ENCODE results near the gene TCIRG1.

Gene TCIRG1

DNA sequence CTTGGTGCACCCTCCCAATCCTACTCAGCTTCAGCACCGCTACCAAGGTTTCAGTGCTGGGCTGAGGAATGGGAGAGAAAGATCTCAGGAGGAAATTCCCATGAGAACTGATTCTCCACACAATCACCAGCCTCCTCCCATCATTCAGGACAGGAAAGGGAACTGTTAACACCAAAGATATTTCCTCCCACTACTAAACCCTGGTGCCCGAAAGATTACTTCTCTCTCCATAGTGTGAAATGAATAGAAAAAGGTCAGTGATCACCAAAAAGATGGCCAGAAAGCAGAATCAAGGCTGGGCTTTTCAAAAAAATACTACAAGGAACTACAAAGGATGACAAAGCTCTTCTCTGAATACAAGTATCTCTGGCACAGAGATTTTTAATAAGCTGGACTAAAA, 26.1 kb downstream of the TCIRG1 start:
- Histone ChIP-seq H3K79me1 (replicated peaks; ENCODE audit: low read length, poor library complexity, severe bottlenecking) (peaks cover 1% of the 10 kb centered on the region), H2BK15ac (ENCODE audit: low read depth, poor library complexity, severe bottlenecking) (no peak overlapping the region), H4K8ac (ENCODE audit: low read length) (no peak overlapping the region), H3K4me3 (ENCODE audit: insufficient read depth in 1 of 2, low read depth in 1 of 2, low read length in 2 of 2) (no peak overlapping the region), H3K27me3 (ENCODE audit: control insufficient read depth in 1 of 2, insufficient read depth in 1 of 2, low read length in 2 of 2) (no peaks in the 10 kb centered on the region), H2BK5ac (ENCODE audit: low read depth, low read length, poor library complexity, severe bottlenecking) (no peak overlapping the region), H3K36me3 (ENCODE audit: control insufficient read depth in 1 of 2, insufficient read depth in 2 of 2, low read depth in 1 of 2, low read length in 2 of 2) (peaks cover 43 to 91% of the 10 kb centered on the region in 2 experiments), H3K4me2 (ENCODE audit: low read length, poor library complexity, severe bottlenecking) (no peak overlapping the region), H3K18ac (ENCODE audit: low read depth in 1 of 2, low read length in 2 of 2) (no peak overlapping the region), H3K9ac (ENCODE audit: low read length) (no peak overlapping the region), H3K27ac (ENCODE audit: low read length, poor library complexity, severe bottlenecking) (no peak overlapping the region), H2AK5ac (ENCODE audit: low read length, severe bottlenecking) (no peak overlapping the region), H3K23ac (ENCODE audit: low read length in 2 of 2) (no peak overlapping the region), H3K14ac (ENCODE audit: low read length in 2 of 2) (no peak overlapping the region), H2AFZ (ENCODE audit: low read depth, low read length) (no peak overlapping the region), H3K4ac (ENCODE audit: low read depth in 1 of 2, low read length in 2 of 2) (no peak overlapping the region), H3K4me1 (ENCODE audit: control insufficient read depth, insufficient read depth, low read depth, low read length) (peaks cover 8% of the 10 kb centered on the region), H2BK12ac (ENCODE audit: low read length in 2 of 2) (no peak overlapping the region), H2BK120ac (ENCODE audit: low read depth, low read length) (no peak overlapping the region), H4K91ac (ENCODE audit: low read length) (no peak overlapping the region), H3K9me3 (ENCODE audit: control insufficient read depth, low read length) (no peaks in the 10 kb centered on the region)
- DNase-seq = no peak
- WGBS = no CpG with 5 or more reads among the region's 2 CpGs

DNA sequence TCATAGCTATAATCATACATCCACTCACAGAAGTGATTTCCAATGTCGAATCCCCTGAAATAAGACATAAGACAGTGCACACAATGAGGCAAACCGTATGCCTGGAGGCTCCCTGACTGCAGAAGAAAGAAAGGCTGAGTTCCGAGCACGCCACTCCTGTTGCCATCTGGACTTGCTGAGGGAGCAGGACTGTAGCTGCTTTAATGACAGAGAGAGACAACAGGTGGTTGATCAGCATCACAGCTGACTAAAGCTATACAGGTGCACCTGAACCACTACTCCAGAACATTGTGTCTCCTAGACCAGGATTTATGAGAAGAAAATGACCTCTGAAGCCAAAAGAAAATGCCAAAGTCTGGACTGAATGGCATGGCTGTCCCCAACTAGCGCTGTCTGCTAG, 27.0 kb downstream of the TCIRG1 start:
- H2BK15ac ChIP-seq (ENCODE audit: low read depth, poor library complexity, severe bottlenecking) = no peak overlapping the region
- H3K4me1 ChIP-seq (ENCODE audit: control insufficient read depth, insufficient read depth, low read depth, low read length) = peaks cover 8% of the 10 kb centered on the region
- no peak overlapping the region for H3K4ac ChIP-seq (ENCODE audit: low read depth in 1 of 2, low read length in 2 of 2)
- WGBS = 96% methylated on average over 5 of the region's 5 CpGs
- H3K23ac ChIP-seq (ENCODE audit: low read length in 2 of 2) = no peak overlapping the region
- no peaks in the 10 kb centered on the region for H3K27me3 ChIP-seq (ENCODE audit: control insufficient read depth in 1 of 2, insufficient read depth in 1 of 2, low read length in 2 of 2)
- H3K4me3 ChIP-seq (ENCODE audit: insufficient read depth in 1 of 2, low read depth in 1 of 2, low read length in 2 of 2) = no peak overlapping the region
- no peak overlapping the region for H3K27ac ChIP-seq (ENCODE audit: low read length, poor library complexity, severe bottlenecking)
- no peak overlapping the region for H3K14ac ChIP-seq (ENCODE audit: low read length in 2 of 2)
- no peak overlapping the region for H2BK12ac ChIP-seq (ENCODE audit: low read length in 2 of 2)
- no peaks in the 10 kb centered on the region for H3K9me3 ChIP-seq (ENCODE audit: control insufficient read depth, low read length)
- H4K8ac ChIP-seq (ENCODE audit: low read length) = no peak overlapping the region
- no peak overlapping the region for H3K9ac ChIP-seq (ENCODE audit: low read length)
- no peak overlapping the region for H2BK120ac ChIP-seq (ENCODE audit: low read depth, low read length)
- H3K79me1 ChIP-seq (replicated peaks; ENCODE audit: low read length, poor library complexity, severe bottlenecking) = peaks cover 1% of the 10 kb centered on the region
- DNase-seq = no peak
- peaks cover 43 to 95% of the 10 kb centered on the region in 2 experiments for H3K36me3 ChIP-seq (ENCODE audit: control insufficient read depth in 1 of 2, insufficient read depth in 2 of 2, low read depth in 1 of 2, low read length in 2 of 2)
- H2AK5ac ChIP-seq (ENCODE audit: low read length, severe bottlenecking) = no peak overlapping the region
- no peak overlapping the region for H2AFZ ChIP-seq (ENCODE audit: low read depth, low read length)
- no peak overlapping the region for H4K91ac ChIP-seq (ENCODE audit: low read length)
- H3K18ac ChIP-seq (ENCODE audit: low read depth in 1 of 2, low read length in 2 of 2) = no peak overlapping the region
- H3K4me2 ChIP-seq (ENCODE audit: low read length, poor library complexity, severe bottlenecking) = no peak overlapping the region
- no peak overlapping the region for H2BK5ac ChIP-seq (ENCODE audit: low read depth, low read length, poor library complexity, severe bottlenecking)

DNA sequence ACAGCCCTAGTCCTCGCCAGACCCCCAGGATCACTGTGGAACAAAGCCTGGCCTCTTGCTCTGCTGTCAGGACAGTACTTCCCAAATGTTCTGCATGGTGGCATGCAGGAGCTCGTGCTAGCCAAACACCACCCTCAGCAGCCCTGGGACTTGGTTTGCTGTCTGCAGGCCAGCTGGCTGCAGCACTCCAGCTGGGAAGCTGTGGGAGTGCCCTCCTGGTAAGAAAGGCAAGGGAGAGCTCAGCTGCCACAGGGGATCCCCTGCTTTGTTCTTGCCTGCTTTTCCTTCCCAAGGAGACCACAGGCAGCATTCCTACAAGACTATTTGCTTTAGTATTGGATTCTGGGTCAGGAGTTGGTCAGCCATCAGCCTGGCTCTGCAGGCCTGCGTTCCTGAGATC, 27.9 kb downstream of the TCIRG1 start:
- Histone ChIP-seq H2AK5ac (ENCODE audit: low read length, severe bottlenecking) (no peak overlapping the region), H4K8ac (ENCODE audit: low read length) (no peak overlapping the region), H3K4ac (ENCODE audit: low read depth in 1 of 2, low read length in 2 of 2) (no peak overlapping the region), H2AFZ (ENCODE audit: low read depth, low read length) (no peak overlapping the region), H4K91ac (ENCODE audit: low read length) (no peak overlapping the region), H2BK15ac (ENCODE audit: low read depth, poor library complexity, severe bottlenecking) (no peak overlapping the region), H3K79me1 (replicated peaks; ENCODE audit: low read length, poor library complexity, severe bottlenecking) (peaks cover 6% of the 10 kb centered on the region), H3K18ac (ENCODE audit: low read depth in 1 of 2, low read length in 2 of 2) (no peak overlapping the region), H3K4me1 (ENCODE audit: control insufficient read depth, insufficient read depth, low read depth, low read length) (peaks cover 8% of the 10 kb centered on the region), H3K36me3 (ENCODE audit: control insufficient read depth in 1 of 2, insufficient read depth in 2 of 2, low read depth in 1 of 2, low read length in 2 of 2) (peaks cover 46 to 96% of the 10 kb centered on the region in 2 experiments), H3K27me3 (ENCODE audit: control insufficient read depth in 1 of 2, insufficient read depth in 1 of 2, low read length in 2 of 2) (no peaks in the 10 kb centered on the region), H3K4me2 (ENCODE audit: low read length, poor library complexity, severe bottlenecking) (no peak overlapping the region), H3K14ac (ENCODE audit: low read length in 2 of 2) (no peak overlapping the region), H3K9ac (ENCODE audit: low read length) (no peak overlapping the region), H3K27ac (ENCODE audit: low read length, poor library complexity, severe bottlenecking) (peak overlapping the region; percentile 39), H3K9me3 (ENCODE audit: control insufficient read depth, low read length) (no peaks in the 10 kb centered on the region), H2BK5ac (ENCODE audit: low read depth, low read length, poor library complexity, severe bottlenecking) (no peak overlapping the region), H2BK120ac (ENCODE audit: low read depth, low read length) (no peak overlapping the region), H3K4me3 (ENCODE audit: insufficient read depth in 1 of 2, low read depth in 1 of 2, low read length in 2 of 2) (no peak overlapping the region), H3K23ac (ENCODE audit: low read length in 2 of 2) (no peak overlapping the region), H2BK12ac (ENCODE audit: low read length in 2 of 2) (no peak overlapping the region)
- WGBS = 95% methylated on average over 3 of the region's 3 CpGs
- DNase-seq = no peak

DNA sequence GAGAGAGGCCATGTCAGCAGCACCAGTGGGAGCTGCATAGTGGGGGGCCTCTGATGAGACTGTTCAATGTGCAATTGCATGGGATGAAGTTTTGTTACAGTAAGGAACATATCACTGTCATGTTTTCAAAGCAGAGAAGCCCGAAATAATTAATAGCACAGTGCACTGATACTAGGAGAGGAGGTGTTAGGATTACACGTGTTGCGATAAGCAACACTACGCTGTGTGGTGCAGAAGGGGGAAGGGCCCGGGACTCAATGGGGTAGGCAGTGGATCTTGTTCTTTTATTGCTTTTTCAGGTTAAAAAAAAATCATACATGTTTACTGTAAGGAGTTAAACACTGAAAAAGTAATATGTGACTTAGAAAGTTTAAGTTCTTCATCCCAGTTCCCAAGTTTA, 29.2 kb downstream of the TCIRG1 start:
- DNase-seq = no peak
- Histone ChIP-seq H3K9me3 (ENCODE audit: control insufficient read depth, low read length) (no peaks in the 10 kb centered on the region), H3K14ac (ENCODE audit: low read length in 2 of 2) (no peak overlapping the region), H4K91ac (ENCODE audit: low read length) (no peak overlapping the region), H2BK15ac (ENCODE audit: low read depth, poor library complexity, severe bottlenecking) (no peak overlapping the region), H3K4ac (ENCODE audit: low read depth in 1 of 2, low read length in 2 of 2) (no peak overlapping the region), H2BK5ac (ENCODE audit: low read depth, low read length, poor library complexity, severe bottlenecking) (no peak overlapping the region), H4K8ac (ENCODE audit: low read length) (no peak overlapping the region), H2BK12ac (ENCODE audit: low read length in 2 of 2) (no peak overlapping the region), H2BK120ac (ENCODE audit: low read depth, low read length) (no peak overlapping the region), H3K4me1 (ENCODE audit: control insufficient read depth, insufficient read depth, low read depth, low read length) (peaks cover 8% of the 10 kb centered on the region), H3K9ac (ENCODE audit: low read length) (no peak overlapping the region), H3K36me3 (ENCODE audit: control insufficient read depth in 1 of 2, insufficient read depth in 2 of 2, low read depth in 1 of 2, low read length in 2 of 2) (peaks cover 37 to 88% of the 10 kb centered on the region in 2 experiments), H3K23ac (ENCODE audit: low read length in 2 of 2) (no peak overlapping the region), H2AFZ (ENCODE audit: low read depth, low read length) (no peak overlapping the region), H3K4me2 (ENCODE audit: low read length, poor library complexity, severe bottlenecking) (no peak overlapping the region), H3K27me3 (ENCODE audit: control insufficient read depth in 1 of 2, insufficient read depth in 1 of 2, low read length in 2 of 2) (no peaks in the 10 kb centered on the region), H3K79me1 (replicated peaks; ENCODE audit: low read length, poor library complexity, severe bottlenecking) (peaks cover 6% of the 10 kb centered on the region), H2AK5ac (ENCODE audit: low read length, severe bottlenecking) (peak overlapping the region; percentile 26), H3K27ac (ENCODE audit: low read length, poor library complexity, severe bottlenecking) (no peak overlapping the region), H3K18ac (ENCODE audit: low read depth in 1 of 2, low read length in 2 of 2) (no peak overlapping the region), H3K4me3 (ENCODE audit: insufficient read depth in 1 of 2, low read depth in 1 of 2, low read length in 2 of 2) (no peak overlapping the region)
- WGBS = over 99% methylated on average over 5 of the region's 5 CpGs

Data from mesenchymal stem cell (in vitro differentiated cells and primary cell).